Prostate gland (tissue), 1 donor: Measurements from ENCODE around the gene LRRN4.

Experiments used
- POLR2A ChIP-seq: fragments of 450-650 bp; IDR thresholded peaks from one replicate; pipeline ENCODE4 v1.6.1; 2016; ENCODE audit warnings: antibody characterized with exemption, mild to moderate bottlenecking
- POLR2AphosphoS5 ChIP-seq: sonication (generic); formaldehyde crosslinking; IDR thresholded peaks from one replicate; pipeline ENCODE4 v1.6.1; 2017; ENCODE audit warnings: antibody characterized with exemption

DNA sequence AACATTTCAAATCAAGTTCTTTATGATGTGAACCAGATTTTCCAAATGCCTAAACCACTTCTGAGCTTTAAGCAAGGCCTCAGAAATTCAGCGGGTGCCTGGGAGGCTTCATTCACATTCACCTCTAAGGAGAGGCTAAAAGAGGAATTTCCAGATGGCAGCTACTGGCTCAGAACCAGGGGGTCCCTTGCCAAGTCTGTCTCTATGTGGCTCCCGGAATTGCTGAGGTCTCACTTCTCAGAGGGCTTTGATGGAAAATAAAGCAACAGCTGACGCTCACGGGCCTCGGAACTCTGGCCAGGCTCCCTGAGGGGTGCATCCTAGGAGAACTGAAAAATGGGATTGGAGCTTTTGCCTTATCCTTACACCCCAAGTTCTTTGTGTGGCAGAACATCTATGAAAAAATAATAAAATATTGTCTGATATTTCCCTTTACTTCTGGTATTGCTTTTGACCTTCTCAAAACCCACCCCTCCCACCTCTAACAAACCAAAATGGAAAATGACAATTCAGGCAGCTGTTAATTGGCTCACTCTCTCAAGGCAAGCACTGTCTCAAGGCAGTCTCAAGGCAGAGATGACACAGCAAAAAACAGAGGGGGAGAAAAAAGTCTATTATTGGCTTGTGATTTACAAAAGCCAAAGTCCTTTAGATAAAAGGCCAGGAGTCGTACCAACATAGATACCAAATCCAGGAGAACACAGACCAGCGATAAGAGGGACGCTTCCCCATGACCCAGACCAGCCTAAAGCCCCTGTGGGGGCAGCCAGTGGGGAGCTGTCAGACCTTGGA, 21.8 kb upstream of the LRRN4 start:
- TF ChIP-seq POLR2A (no peak), POLR2AphosphoS5 (no peak)
